ENCODE data around the gene NBL1. TPM values are rescaled to one million over a fixed set of nuclear protein-coding genes. Genes with fewer than 3 reads are reported as not detected.
"Not testable (repeated sequence)": the region's sequence is repeated elsewhere in the genome, so short reads cannot be mapped to it uniquely, and the experiment has no call there.

The NBL1 gene
- total and polyA plus RNA-seq, 8 donors: 63.2 to 257 (median 101) TPM

GRCh38 chr1:19622204-19622603 lies 21.9 kb upstream of the NBL1 start:
- H3K4me1 ChIP-seq: peaks cover 12 to 60% (median 34%) of the 10 kb centered on the region in 4 donors
- no peak for DNase-seq
- TF ChIP-seq CTCF (IDR thresholded peaks at IDR 0.05) (no peak), EP300 (IDR thresholded peaks at IDR 0.05) (no peak), POLR2A (IDR thresholded peaks at IDR 0.05) (no peak), POLR2AphosphoS5 (IDR thresholded peaks at IDR 0.05) (no peak)
- no peak overlapping the region for H3K4me3 ChIP-seq
- peak overlapping the region in 1 of 5 donors; percentile 23 for H3K27ac ChIP-seq
- WGBS, 5 donors: 76 to 93% (median 86%) methylated on average over 1 of the region's 1 CpG
- no peaks in the 10 kb centered on the region for H3K27me3 ChIP-seq
- peaks cover 30 to 46% (median 42%) of the 10 kb centered on the region in 4 donors for H3K36me3 ChIP-seq
- H3K9me3 ChIP-seq: no peaks in the 10 kb centered on the region
- intact Hi-C loops (cut with DNase I; ENCODE audit: low total_unique reads): no loop called here

- peaks cover 12 to 48% (median 27%) of the 10 kb centered on the region in 4 donors for H3K4me1 ChIP-seq
- peaks cover 34 to 59% (median 54%) of the 10 kb centered on the region in 4 donors for H3K36me3 ChIP-seq
- H3K9me3 ChIP-seq: no peaks in the 10 kb centered on the region
- intact Hi-C loops (cut with DNase I; ENCODE audit: low total_unique reads): no loop called here
- peak in 1 of 2 donors; percentile 40 for DNase-seq
- TF ChIP-seq POLR2A (IDR thresholded peaks at IDR 0.05): no peak
- H3K4me3 ChIP-seq: no peak overlapping the region
- 75 to 86% (median 82%) methylated on average over 3 of the region's 3 CpGs for WGBS, 5 donors
- no peak overlapping the region for H3K27ac ChIP-seq
- H3K27me3 ChIP-seq: no peaks in the 10 kb centered on the region
These were observed 20.6 kb upstream of the NBL1 start for GRCh38 chr1:19623523-19623922.

- H3K36me3 ChIP-seq: peaks cover 34 to 78% (median 64%) of the 10 kb centered on the region in 4 donors
- H3K27me3 ChIP-seq: no peaks in the 10 kb centered on the region
- no peak for TF ChIP-seq POLR2AphosphoS5 (IDR thresholded peaks at IDR 0.05)
- TF ChIP-seq POLR2A (IDR thresholded peaks at IDR 0.05): no peak
- no peak for TF ChIP-seq EP300 (IDR thresholded peaks at IDR 0.05)
- TF ChIP-seq CTCF (IDR thresholded peaks at IDR 0.05): no peak
- intact Hi-C loops (cut with DNase I; ENCODE audit: low total_unique reads): no loop called here
- H3K4me3 ChIP-seq: no peak overlapping the region
- DNase-seq: no peak
- peaks cover 0 to 29% (median 12%) of the 10 kb centered on the region in 4 donors for H3K4me1 ChIP-seq
- H3K27ac ChIP-seq: no peak overlapping the region
- no peaks in the 10 kb centered on the region for H3K9me3 ChIP-seq
- 92 to 98% (median 95%) methylated on average over 8 of the region's 8 CpGs for WGBS, 5 donors
These were observed 18.7 kb upstream of the NBL1 start for GRCh38 chr1:19625291-19625937.

GRCh38 chr1:19628879-19629278 lies 15.2 kb upstream of the NBL1 start:
- Histone ChIP-seq H3K27me3 (no peaks in the 10 kb centered on the region), H3K9me3 (no peaks in the 10 kb centered on the region), H3K36me3 (peaks cover 33 to 67% (median 56%) of the 10 kb centered on the region in 4 donors), H3K27ac (no peak overlapping the region), H3K4me3 (no peak overlapping the region), H3K4me1 (peaks cover 0 to 13% (median 2%) of the 10 kb centered on the region in 4 donors)
- intact Hi-C loops (cut with DNase I; ENCODE audit: low total_unique reads): no loop called here
- TF ChIP-seq CTCF (IDR thresholded peaks at IDR 0.05) (no peak), EP300 (IDR thresholded peaks at IDR 0.05) (no peak), POLR2A (IDR thresholded peaks at IDR 0.05) (no peak), POLR2AphosphoS5 (IDR thresholded peaks at IDR 0.05) (no peak)
- DNase-seq: no peak
- WGBS, 5 donors: 77 to 88% (median 79%) methylated on average over 3 of the region's 3 CpGs

- TF ChIP-seq POLR2AphosphoS5 (IDR thresholded peaks at IDR 0.05) (no peak), POLR2A (IDR thresholded peaks at IDR 0.05) (no peak), EP300 (IDR thresholded peaks at IDR 0.05) (no peak), CTCF (IDR thresholded peaks at IDR 0.05) (no peak)
- Histone ChIP-seq H3K9me3 (no peaks in the 10 kb centered on the region), H3K27me3 (no peaks in the 10 kb centered on the region), H3K4me3 (no peak overlapping the region), H3K27ac (no peak overlapping the region), H3K36me3 (peaks cover 28 to 62% (median 51%) of the 10 kb centered on the region in 4 donors), H3K4me1 (peaks cover 0 to 13% (median 2%) of the 10 kb centered on the region in 4 donors)
- no peak for DNase-seq
- intact Hi-C loops (cut with DNase I; ENCODE audit: low total_unique reads): no loop called here
- 80 to 87% (median 83%) methylated on average over 4 of the region's 4 CpGs for WGBS, 5 donors
These were observed 14.8 kb upstream of the NBL1 start for GRCh38 chr1:19629357-19629756.

- H3K4me3 ChIP-seq; intact Hi-C loops (cut with DNase I; ENCODE audit: low total_unique reads); H3K9me3 ChIP-seq; H3K27me3 ChIP-seq; DNase-seq; H3K27ac ChIP-seq: not testable (repeated sequence)
- H3K36me3 ChIP-seq: peaks cover 23 to 54% (median 43%) of the 10 kb centered on the region in 4 donors
- H3K4me1 ChIP-seq: peaks cover 0 to 13% (median 2%) of the 10 kb centered on the region in 4 donors
- WGBS, 5 donors: 88 to 100% (median 92%) methylated on average over 1 of the region's 1 CpG
These were observed 13.9 kb upstream of the NBL1 start for GRCh38 chr1:19630192-19630591.
